ENCODE measurements around the gene ARMH3. TPM values are rescaled to one million over a fixed set of nuclear protein-coding genes. Genes with fewer than 3 reads are reported as not detected.
A peak's percentile ranks its signal among the peaks of the same experiment; 100 is the strongest.

The ARMH3 gene
- polyA plus RNA-seq, 4 donors: 14.1 to 21.7 (median 18.1) TPM

DNA sequence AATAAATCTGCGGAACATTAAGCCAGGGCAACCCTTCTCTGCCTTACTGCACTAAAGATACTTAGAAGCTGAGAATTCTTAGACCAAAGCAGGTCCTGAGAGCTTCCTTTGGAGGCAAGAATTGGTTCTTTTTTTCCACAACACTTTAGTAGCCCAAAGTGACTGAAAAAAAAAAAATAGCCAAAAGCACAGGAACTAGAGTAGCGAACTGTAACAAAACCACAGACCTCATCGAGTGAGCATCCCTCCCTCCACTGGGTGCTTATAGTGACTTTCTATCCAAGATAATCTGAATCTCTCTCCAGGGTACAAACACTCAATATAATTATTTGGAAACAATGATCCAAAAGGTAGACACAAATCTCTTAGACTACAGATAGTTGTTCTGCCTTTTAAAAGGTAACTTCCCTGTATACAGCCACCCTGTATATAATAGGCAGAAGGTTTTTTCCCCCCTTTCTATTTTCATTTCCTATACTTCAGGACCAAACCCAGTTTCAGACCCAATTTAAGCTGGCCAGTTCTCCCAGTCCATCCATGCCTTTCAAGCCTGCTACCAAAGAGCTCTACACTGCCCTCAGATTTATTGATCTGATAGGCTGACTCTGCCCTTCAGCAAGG, 180.8 kb downstream of the ARMH3 start:
- FAIRE-seq: no peak
- H3K9me3 ChIP-seq (ENCODE audit: control insufficient read depth in 2 of 2, insufficient read depth in 1 of 2, low read depth in 1 of 2, low read length in 1 of 2): no peaks in the 10 kb centered on the region
- no peaks in the 10 kb centered on the region for H3K4me1 ChIP-seq (ENCODE audit: control insufficient read depth in 3 of 3, insufficient read depth in 2 of 3, low read depth in 1 of 3, low read length in 2 of 3)
- no peak for DNase-seq
- H3K4me3 ChIP-seq (ENCODE audit: low read depth in 1 of 3, low read length in 3 of 3): no peak overlapping the region
- peaks cover 0 to 21% (median 3%) of the 10 kb centered on the region in 3 donors for H3K36me3 ChIP-seq (ENCODE audit: control insufficient read depth in 3 of 3, insufficient read depth in 2 of 3, low read depth in 1 of 3, low read length in 3 of 3)
- 76 to 90% (median 82%) methylated on average over 3 of the region's 3 CpGs for WGBS, 3 donors
- no peak overlapping the region for H3K27ac ChIP-seq (ENCODE audit: low read depth in 1 of 3, low read length in 2 of 3)
- H3K27me3 ChIP-seq (ENCODE audit: control insufficient read depth in 3 of 3, insufficient read depth in 3 of 3, low read length in 3 of 3): no peaks in the 10 kb centered on the region

DNA sequence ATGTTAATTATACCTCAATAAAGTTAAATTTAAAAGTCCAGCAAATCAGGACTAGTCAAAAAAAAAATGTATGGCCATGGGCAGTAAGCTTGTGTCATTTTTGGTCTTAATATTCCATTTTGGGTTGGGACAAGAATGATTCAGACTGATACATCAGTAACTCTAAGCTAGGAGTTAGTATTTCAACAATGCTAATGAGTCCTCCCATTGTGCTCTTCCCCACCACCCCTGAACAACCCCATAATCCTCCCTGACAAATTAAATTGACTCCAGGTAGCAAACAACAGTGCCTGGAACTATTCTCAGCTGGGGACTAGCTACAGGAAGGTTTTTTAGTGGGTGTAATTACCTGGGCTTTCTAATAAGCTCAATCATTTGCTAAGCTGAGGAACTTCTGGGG, 181.7 kb downstream of the ARMH3 start:
- DNase-seq (no peak), FAIRE-seq (no peak)
- H3K27ac ChIP-seq (ENCODE audit: low read depth in 1 of 3, low read length in 2 of 3): no peak overlapping the region
- peaks cover 0 to 16% (median 3%) of the 10 kb centered on the region in 3 donors for H3K36me3 ChIP-seq (ENCODE audit: control insufficient read depth in 3 of 3, insufficient read depth in 2 of 3, low read depth in 1 of 3, low read length in 3 of 3)
- H3K9me3 ChIP-seq (ENCODE audit: control insufficient read depth in 2 of 2, insufficient read depth in 1 of 2, low read depth in 1 of 2, low read length in 1 of 2): no peaks in the 10 kb centered on the region
- no peaks in the 10 kb centered on the region for H3K27me3 ChIP-seq (ENCODE audit: control insufficient read depth in 3 of 3, insufficient read depth in 3 of 3, low read length in 3 of 3)
- H3K4me1 ChIP-seq (ENCODE audit: control insufficient read depth in 3 of 3, insufficient read depth in 2 of 3, low read depth in 1 of 3, low read length in 2 of 3): no peaks in the 10 kb centered on the region
- H3K4me3 ChIP-seq (ENCODE audit: low read depth in 1 of 3, low read length in 3 of 3): no peak overlapping the region

DNA sequence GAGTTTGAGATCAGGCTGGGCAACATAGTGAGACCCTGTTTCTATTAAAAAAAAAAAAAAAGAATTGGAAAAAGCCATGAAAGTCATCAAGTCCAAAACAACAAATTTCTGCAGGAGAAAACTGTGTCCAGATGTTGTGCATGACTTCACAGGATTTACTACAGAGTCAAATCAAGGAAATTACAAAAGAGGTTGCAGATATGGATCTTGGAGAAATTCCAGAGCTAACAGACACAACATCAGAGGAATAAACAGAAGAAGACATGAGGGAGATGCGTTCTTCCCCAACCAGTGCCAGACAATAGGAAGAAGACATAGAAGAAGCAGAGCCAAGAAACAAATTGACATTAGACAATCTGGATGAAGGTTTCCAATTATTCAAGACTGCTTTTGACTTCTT, 188.0 kb downstream of the ARMH3 start:
- Histone ChIP-seq H3K9me3 (ENCODE audit: control insufficient read depth in 2 of 2, insufficient read depth in 1 of 2, low read depth in 1 of 2, low read length in 1 of 2) (no peaks in the 10 kb centered on the region), H3K4me1 (ENCODE audit: control insufficient read depth in 3 of 3, insufficient read depth in 2 of 3, low read depth in 1 of 3, low read length in 2 of 3) (no peaks in the 10 kb centered on the region), H3K4me3 (ENCODE audit: low read depth in 1 of 3, low read length in 3 of 3) (no peak overlapping the region), H3K36me3 (ENCODE audit: control insufficient read depth in 3 of 3, insufficient read depth in 2 of 3, low read depth in 1 of 3, low read length in 3 of 3) (peaks cover 0 to 10% (median 1%) of the 10 kb centered on the region in 3 donors), H3K27me3 (ENCODE audit: control insufficient read depth in 3 of 3, insufficient read depth in 3 of 3, low read length in 3 of 3) (no peaks in the 10 kb centered on the region), H3K27ac (ENCODE audit: low read depth in 1 of 3, low read length in 2 of 3) (no peak overlapping the region)
- FAIRE-seq (no peak), DNase-seq (no peak)
- 74 to 96% (median 89%) methylated on average over 1 of the region's 1 CpG for WGBS, 3 donors

DNA sequence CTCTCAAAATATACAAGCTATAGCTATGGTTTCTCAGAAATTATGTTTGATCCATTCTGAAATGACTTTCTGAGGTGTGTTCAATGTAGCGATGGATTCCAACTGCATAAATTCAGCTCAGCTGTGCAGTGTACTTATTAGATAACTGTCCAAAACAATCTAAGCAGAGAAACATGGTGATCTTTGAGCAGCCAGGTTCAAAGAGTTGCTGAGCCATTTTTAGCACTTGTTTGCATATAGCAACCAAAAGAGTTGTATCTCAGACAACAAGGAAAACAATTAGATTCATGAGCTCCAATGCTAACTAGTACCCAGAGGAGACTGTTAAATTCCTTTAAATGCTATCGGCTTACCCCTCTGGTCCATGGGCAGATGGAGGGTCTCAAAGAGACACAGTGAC, 196.4 kb downstream of the ARMH3 start:
- FAIRE-seq: no peak

DNA sequence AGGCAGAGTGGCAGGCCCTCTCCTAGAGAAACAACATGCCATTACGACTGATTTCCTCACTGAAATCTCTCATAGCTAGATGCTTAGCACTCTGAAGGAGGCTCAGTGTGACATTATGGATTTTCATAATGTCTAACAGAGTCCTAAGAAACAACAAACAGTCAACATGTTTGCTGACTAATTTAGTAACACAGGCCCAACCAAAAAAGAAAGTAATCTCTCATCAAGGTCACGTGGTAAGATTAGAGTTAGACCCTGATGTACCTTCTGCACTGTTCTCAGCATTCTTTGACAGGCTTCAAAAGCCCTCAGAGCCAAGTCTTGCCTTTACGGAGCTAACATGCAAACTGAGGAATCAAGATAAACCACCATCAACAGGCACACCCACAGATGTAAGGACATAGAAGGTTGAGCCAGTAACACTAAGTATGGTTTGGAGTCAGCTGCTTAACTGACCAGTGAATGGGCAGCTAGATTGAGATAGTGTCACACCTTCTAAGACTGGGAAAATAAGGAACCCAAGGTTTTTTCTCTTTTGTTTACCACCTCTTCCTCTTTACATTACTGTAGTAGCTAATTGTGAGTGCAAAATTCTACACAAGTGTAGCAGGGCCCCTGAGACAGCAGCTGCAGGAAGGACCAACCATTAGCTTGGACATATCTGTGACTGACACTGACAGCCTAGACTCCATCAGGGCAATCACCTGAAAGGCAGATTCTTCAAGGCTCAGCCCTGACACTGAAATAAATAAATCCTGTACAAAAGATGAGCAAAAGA, 197.1 kb downstream of the ARMH3 start:
- Histone ChIP-seq H3K9me3 (ENCODE audit: control insufficient read depth in 2 of 2, insufficient read depth in 1 of 2, low read depth in 1 of 2, low read length in 1 of 2) (peaks cover 0 to 9% of the 10 kb centered on the region in 2 donors), H3K4me3 (ENCODE audit: low read depth in 1 of 3, low read length in 3 of 3) (no peak overlapping the region), H3K27me3 (ENCODE audit: control insufficient read depth in 3 of 3, insufficient read depth in 3 of 3, low read length in 3 of 3) (no peaks in the 10 kb centered on the region), H3K27ac (ENCODE audit: low read depth in 1 of 3, low read length in 2 of 3) (peak overlapping the region in 1 of 3 donors; percentile 18), H3K36me3 (ENCODE audit: control insufficient read depth in 3 of 3, insufficient read depth in 2 of 3, low read depth in 1 of 3, low read length in 3 of 3) (peaks cover 0 to 5% (median 0%) of the 10 kb centered on the region in 3 donors), H3K4me1 (ENCODE audit: control insufficient read depth in 3 of 3, insufficient read depth in 2 of 3, low read depth in 1 of 3, low read length in 2 of 3) (no peaks in the 10 kb centered on the region)
- no peak for DNase-seq
- WGBS, 3 donors: 66 to 82% (median 69%) methylated on average over 3 of the region's 3 CpGs
- no peak for FAIRE-seq

More for the DNA sequence above, 196.4 kb downstream of the ARMH3 start:
- H3K27ac ChIP-seq (ENCODE audit: low read depth in 1 of 3, low read length in 2 of 3): no peak overlapping the region
- WGBS, 3 donors: 91 to 99% (median 93%) methylated on average over 2 of the region's 2 CpGs
- H3K4me1 ChIP-seq (ENCODE audit: control insufficient read depth in 3 of 3, insufficient read depth in 2 of 3, low read depth in 1 of 3, low read length in 2 of 3): no peaks in the 10 kb centered on the region
- H3K36me3 ChIP-seq (ENCODE audit: control insufficient read depth in 3 of 3, insufficient read depth in 2 of 3, low read depth in 1 of 3, low read length in 3 of 3): peaks cover 0 to 5% (median 0%) of the 10 kb centered on the region in 3 donors
- H3K27me3 ChIP-seq (ENCODE audit: control insufficient read depth in 3 of 3, insufficient read depth in 3 of 3, low read length in 3 of 3): no peaks in the 10 kb centered on the region
- H3K4me3 ChIP-seq (ENCODE audit: low read depth in 1 of 3, low read length in 3 of 3): no peak overlapping the region
- peaks cover 0 to 9% of the 10 kb centered on the region in 2 donors for H3K9me3 ChIP-seq (ENCODE audit: control insufficient read depth in 2 of 2, insufficient read depth in 1 of 2, low read depth in 1 of 2, low read length in 1 of 2)
- DNase-seq: no peak

DNA sequence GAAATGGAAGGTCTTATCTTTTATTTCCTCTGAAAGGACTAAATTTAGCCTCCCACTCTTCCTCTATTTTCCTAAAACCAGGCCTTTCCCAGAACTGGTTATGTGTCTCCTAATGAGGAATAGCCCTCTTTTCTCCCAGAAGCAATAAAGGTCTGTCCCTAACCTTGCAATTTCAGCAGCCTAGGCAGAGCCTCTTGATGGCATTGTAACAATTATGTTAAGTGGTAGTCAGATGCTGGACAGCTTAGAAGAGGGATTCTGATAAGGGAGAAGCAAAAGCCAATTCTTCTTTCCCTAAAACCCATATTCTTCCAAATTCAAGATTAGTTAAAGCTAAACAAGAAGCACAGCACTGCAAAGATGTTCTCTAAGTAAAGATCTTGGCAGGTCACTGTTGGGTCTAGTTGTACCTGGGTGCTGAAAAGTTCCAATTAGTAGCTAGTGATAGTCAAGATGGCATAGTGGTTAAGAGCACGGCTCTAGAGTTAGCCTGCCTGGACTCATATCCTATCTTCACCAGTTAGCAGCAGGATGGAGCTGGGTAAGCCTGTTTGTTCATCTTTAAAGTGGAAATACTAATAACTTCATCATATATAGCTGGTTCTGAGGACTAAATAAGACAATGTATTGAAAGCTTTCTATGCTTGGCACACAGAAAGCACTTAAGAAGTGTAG, 198.0 kb downstream of the ARMH3 start:
- Histone ChIP-seq H3K27ac (ENCODE audit: low read depth in 1 of 3, low read length in 2 of 3) (no peak overlapping the region), H3K27me3 (ENCODE audit: control insufficient read depth in 3 of 3, insufficient read depth in 3 of 3, low read length in 3 of 3) (no peaks in the 10 kb centered on the region), H3K4me3 (ENCODE audit: low read depth in 1 of 3, low read length in 3 of 3) (no peak overlapping the region), H3K36me3 (ENCODE audit: control insufficient read depth in 3 of 3, insufficient read depth in 2 of 3, low read depth in 1 of 3, low read length in 3 of 3) (peaks cover 0 to 7% (median 0%) of the 10 kb centered on the region in 3 donors), H3K4me1 (ENCODE audit: control insufficient read depth in 3 of 3, insufficient read depth in 2 of 3, low read depth in 1 of 3, low read length in 2 of 3) (no peaks in the 10 kb centered on the region), H3K9me3 (ENCODE audit: control insufficient read depth in 2 of 2, insufficient read depth in 1 of 2, low read depth in 1 of 2, low read length in 1 of 2) (peaks cover 0 to 9% of the 10 kb centered on the region in 2 donors)
- WGBS, 3 donors: 68 to 98% (median 96%) methylated on average over 1 of the region's 1 CpG
- no peak for DNase-seq
- no peak for FAIRE-seq

DNA sequence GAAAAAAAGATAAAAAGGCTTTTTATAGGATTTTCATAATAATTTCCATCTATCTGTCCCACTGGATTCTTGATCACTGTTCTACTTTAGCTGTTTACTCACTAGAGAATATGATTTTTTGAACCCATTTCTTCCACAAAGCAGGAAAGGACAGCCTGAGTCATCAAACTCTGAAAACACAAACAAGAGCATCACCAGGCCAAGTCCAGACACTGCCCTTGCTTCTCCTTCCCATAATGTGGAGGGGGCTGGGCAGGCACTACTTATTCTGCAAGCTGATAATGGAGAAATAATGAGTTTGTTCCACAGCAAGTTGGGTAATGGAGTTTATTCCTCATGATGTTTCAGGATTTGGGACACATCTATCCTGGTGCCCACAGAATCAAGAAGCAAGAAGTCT, 199.3 kb downstream of the ARMH3 start:
- no peak for FAIRE-seq

DNA sequence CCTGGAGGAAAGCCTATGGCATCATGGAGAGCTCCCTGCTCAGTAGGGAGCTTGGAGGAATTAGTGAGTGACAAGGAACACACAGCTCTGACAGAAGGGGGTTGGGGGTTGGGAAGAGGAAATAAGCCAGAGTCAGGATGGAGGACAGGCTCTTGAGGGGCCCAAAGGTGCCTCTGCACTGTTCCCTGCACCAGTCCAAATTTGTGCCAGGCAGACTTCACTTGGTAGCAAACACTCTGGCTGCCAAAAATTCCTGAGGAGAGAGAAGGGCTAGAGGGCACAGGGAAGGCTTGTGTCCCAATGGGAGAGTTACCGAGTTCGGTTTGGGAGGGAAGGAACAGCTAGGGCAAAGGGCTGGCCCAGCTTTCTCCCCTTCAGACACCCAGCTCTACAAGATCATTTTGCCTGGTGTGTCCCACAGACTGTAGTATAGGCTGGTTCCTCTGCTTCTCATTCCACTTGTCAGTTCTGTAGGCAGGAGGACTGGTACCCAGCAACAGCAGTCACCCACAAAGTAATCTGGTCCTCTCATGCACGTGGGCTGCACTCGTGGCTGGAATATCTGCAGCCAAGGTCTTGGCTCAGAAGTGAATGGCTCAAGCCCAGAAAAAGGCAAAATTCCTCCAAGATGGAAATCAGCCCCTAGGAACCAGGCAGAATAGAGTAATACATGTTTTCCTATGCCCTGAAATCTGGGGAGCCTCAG, 204.4 kb downstream of the ARMH3 start:
- DNase-seq: no peak
- peaks cover 0 to 42% (median 8%) of the 10 kb centered on the region in 3 donors for H3K36me3 ChIP-seq (ENCODE audit: control insufficient read depth in 3 of 3, insufficient read depth in 2 of 3, low read depth in 1 of 3, low read length in 3 of 3)
- 76 to 96% (median 90%) methylated on average over 4 of the region's 4 CpGs for WGBS, 3 donors

More for the DNA sequence above, 199.3 kb downstream of the ARMH3 start:
- H3K27ac ChIP-seq (ENCODE audit: low read depth in 1 of 3, low read length in 2 of 3): no peak overlapping the region
- no peaks in the 10 kb centered on the region for H3K4me1 ChIP-seq (ENCODE audit: control insufficient read depth in 3 of 3, insufficient read depth in 2 of 3, low read depth in 1 of 3, low read length in 2 of 3)
- H3K9me3 ChIP-seq (ENCODE audit: control insufficient read depth in 2 of 2, insufficient read depth in 1 of 2, low read depth in 1 of 2, low read length in 1 of 2): peaks cover 0 to 4% of the 10 kb centered on the region in 2 donors
- peaks cover 0 to 7% (median 0%) of the 10 kb centered on the region in 3 donors for H3K36me3 ChIP-seq (ENCODE audit: control insufficient read depth in 3 of 3, insufficient read depth in 2 of 3, low read depth in 1 of 3, low read length in 3 of 3)
- DNase-seq: no peak
- no peaks in the 10 kb centered on the region for H3K27me3 ChIP-seq (ENCODE audit: control insufficient read depth in 3 of 3, insufficient read depth in 3 of 3, low read length in 3 of 3)
- H3K4me3 ChIP-seq (ENCODE audit: low read depth in 1 of 3, low read length in 3 of 3): no peak overlapping the region

More for the DNA sequence above, 204.4 kb downstream of the ARMH3 start:
- Histone ChIP-seq H3K27ac (ENCODE audit: low read depth in 1 of 3, low read length in 2 of 3) (no peak overlapping the region), H3K4me3 (ENCODE audit: low read depth in 1 of 3, low read length in 3 of 3) (no peak overlapping the region), H3K27me3 (ENCODE audit: control insufficient read depth in 3 of 3, insufficient read depth in 3 of 3, low read length in 3 of 3) (no peaks in the 10 kb centered on the region), H3K9me3 (ENCODE audit: control insufficient read depth in 2 of 2, insufficient read depth in 1 of 2, low read depth in 1 of 2, low read length in 1 of 2) (no peaks in the 10 kb centered on the region), H3K4me1 (ENCODE audit: control insufficient read depth in 3 of 3, insufficient read depth in 2 of 3, low read depth in 1 of 3, low read length in 2 of 3) (no peaks in the 10 kb centered on the region)
- no peak for FAIRE-seq
